Transverse colon (tissue), 4 donors: ENCODE data around the gene PACS1. TPM values are rescaled to one million over a fixed set of nuclear protein-coding genes. Genes with fewer than 3 reads are reported as not detected.
A peak's percentile ranks its signal among the peaks of the same experiment; 100 is the strongest.

ENCODE experiments used
- DNase-seq: peaks from one replicate; pipeline ENCODE4 v3.0.0-alpha.2; 2019
- H3K27ac ChIP-seq, 4 donors: fragments of 200-600 bp; sonication (generic); 2 replicates each; pipeline ENCODE4 v1.5.1; 2016 to 2018; ENCODE audit warnings: inconsistent platforms in 4 of 4
- H3K27me3 ChIP-seq: fragments of 200-600 bp; sonication (generic); 2 replicates; pipeline ENCODE4 v1.5.1; 2017; ENCODE audit warnings: inconsistent platforms
- H3K36me3 ChIP-seq, 4 donors: fragments of 200-600 bp; sonication (generic); 2 replicates each; pipeline ENCODE4 v1.5.1; 2017 to 2019; ENCODE audit warnings: inconsistent platforms in 4 of 4
- H3K4me1 ChIP-seq, 4 donors: fragments of 200-600 bp; sonication (generic); 2 replicates each; pipeline ENCODE4 v1.5.1; 2017 to 2020; ENCODE audit warnings: inconsistent platforms in 4 of 4
- H3K4me3 ChIP-seq, 4 donors: fragments of 200-600 bp; sonication (generic); 1 replicate in 1 of 4; 2 replicates in 3 of 4; pipeline versions ENCODE4 v1.5.1 to v1.6.1; 2017 to 2019; ENCODE audit warnings: inconsistent platforms in 4 of 4
- H3K9me3 ChIP-seq, 2 donors: fragments of 200-600 bp; sonication (generic); 2 replicates each; pipeline ENCODE4 v1.5.1; 2017 to 2019; ENCODE audit warnings: inconsistent platforms in 2 of 2
- CTCF ChIP-seq, 5 experiments: fragments of 200-600 bp in 3 of 5; fragments of 450-650 bp in 2 of 5; sonication (generic) in 3 of 5; IDR thresholded peaks; 1 replicate in 2 of 5; 2 replicates in 3 of 5; pipeline ENCODE4 v1.5.1; 2016 to 2017; ENCODE audit warnings: antibody characterized with exemption in 5 of 5, inconsistent platforms in 3 of 5, mild to moderate bottlenecking in 2 of 5, moderate library complexity in 1 of 5
- EP300 ChIP-seq: sonication (generic); formaldehyde crosslinking; IDR thresholded peaks from one replicate; pipeline ENCODE4 v1.6.1; 2017; ENCODE audit warnings: antibody characterized with exemption, low read depth
- POLR2A ChIP-seq: fragments of 450-650 bp; IDR thresholded peaks from one replicate; pipeline ENCODE4 v1.6.1; 2016; ENCODE audit warnings: antibody characterized with exemption, mild to moderate bottlenecking, moderate library complexity
- POLR2AphosphoS5 ChIP-seq, 3 donors: sonication (generic); formaldehyde crosslinking; IDR thresholded peaks; one replicate each; pipeline ENCODE4 v1.6.1; 2016; ENCODE audit warnings: antibody characterized with exemption in 3 of 3
- WGBS, 2 donors: methylation state at CpG; one replicate each; pipeline ENCODE4 v1.1.5; 2018; ENCODE audit warnings: low coverage in 1 of 2; 5-methylcytosine and 5-hydroxymethylcytosine counted together
- in situ Hi-C, 4 donors: fragments of 200-750 bp; cut with MboI; loops; one replicate each; pipeline versions ENCODE4 v1.15.0 to v1.15.1; 2017; ENCODE audit warnings: low sequenced_read_pairs in 3 of 4, low pct_ligation_motif_present in 1 of 4, low pct_unique_long_range_greater_than_20kb in 1 of 4
- intact Hi-C: fragments of 100-400 bp; cut with DNase I; formaldehyde crosslinking; loops from one replicate; pipeline ENCODE4 v1.15.1; 2023; ENCODE audit warnings: low total_unique reads
- total RNA-seq, 4 donors: library from RNA; depleted of rRNA; stranded (reverse); fragments of >200 nt; gene quantifications; one replicate each; pipeline ENCODE4 v1.1.0, GENCODE V29; 2016

PACS1 gene
- total RNA-seq, 4 donors from 2014 or later = 9.8 to 52.0 (median 27.2) TPM

GRCh38 chr11:66115638-66116301 is 45.7 kb downstream of the PACS1 start:
- H3K27me3 ChIP-seq = no peaks in the 10 kb centered on the region
- peaks cover 14 to 45% (median 24%) of the 10 kb centered on the region in 4 donors for H3K4me1 ChIP-seq
- no peaks in the 10 kb centered on the region for H3K9me3 ChIP-seq
- no peak for DNase-seq
- TF ChIP-seq POLR2A (no peak), CTCF (IDR thresholded peaks at IDR 0.05) (no peak), EP300 (no peak), POLR2AphosphoS5 (IDR thresholded peaks at IDR 0.05) (no peak)
- intact Hi-C loops = no loop called here
- 50 to 70% methylated on average over 6 to 8 of the region's 8 CpGs for WGBS, 2 donors
- no peak overlapping the region for H3K4me3 ChIP-seq
- H3K27ac ChIP-seq = peak overlapping the region in 3 of 4 donors; percentile 1 to 53 (median 36)
- in situ Hi-C loops = no loop called here
- H3K36me3 ChIP-seq = no peaks in the 10 kb centered on the region

GRCh38 chr11:66116576-66117361 is 46.7 kb downstream of the PACS1 start:
- 62 to 79% methylated on average over 3 to 7 of the region's 7 CpGs for WGBS, 2 donors
- Histone ChIP-seq H3K4me1 (peaks cover 14 to 42% (median 22%) of the 10 kb centered on the region in 4 donors), H3K27me3 (no peaks in the 10 kb centered on the region), H3K27ac (peak overlapping the region in 2 of 4 donors; percentile 1 to 53), H3K9me3 (no peaks in the 10 kb centered on the region), H3K4me3 (no peak overlapping the region), H3K36me3 (no peaks in the 10 kb centered on the region)
- in situ Hi-C loops = no loop called here
- intact Hi-C loops = no loop called here
- TF ChIP-seq POLR2A = no peak
- TF ChIP-seq POLR2AphosphoS5 (IDR thresholded peaks at IDR 0.05) = no peak
- TF ChIP-seq CTCF (IDR thresholded peaks at IDR 0.05) = no peak
- TF ChIP-seq EP300 = no peak
- DNase-seq = no peak

- TF ChIP-seq POLR2AphosphoS5 (IDR thresholded peaks at IDR 0.05) (no peak), EP300 (no peak), POLR2A (no peak), CTCF (IDR thresholded peaks at IDR 0.05) (no peak)
- intact Hi-C loops = no loop called here
- in situ Hi-C loops = no loop called here
- Histone ChIP-seq H3K4me3 (no peak overlapping the region), H3K27me3 (no peaks in the 10 kb centered on the region), H3K9me3 (no peaks in the 10 kb centered on the region), H3K4me1 (peaks cover 0 to 21% (median 4%) of the 10 kb centered on the region in 4 donors), H3K27ac (peak overlapping the region in 1 of 4 donors; percentile 28), H3K36me3 (no peaks in the 10 kb centered on the region)
- WGBS, 2 donors = 62 to 90% methylated on average over 3 of the region's 3 CpGs
- DNase-seq = no peak
Observed at GRCh38 chr11:66118847-66119246, 48.8 kb downstream of the PACS1 start.

- intact Hi-C loops = no loop called here
- WGBS, 2 donors = 56% methylated on average over 5 of the region's 5 CpGs; no CpG with 5 or more reads in 1 of the 2 donors
- Histone ChIP-seq H3K27ac (peak overlapping the region in 1 of 4 donors; percentile 28), H3K9me3 (no peaks in the 10 kb centered on the region), H3K27me3 (no peaks in the 10 kb centered on the region), H3K4me3 (no peak overlapping the region), H3K36me3 (no peaks in the 10 kb centered on the region), H3K4me1 (peaks cover 0 to 15% (median 6%) of the 10 kb centered on the region in 4 donors)
- in situ Hi-C loops = no loop called here
- TF ChIP-seq POLR2AphosphoS5 (IDR thresholded peaks at IDR 0.05) (no peak), CTCF (IDR thresholded peaks at IDR 0.05) (no peak), EP300 (no peak), POLR2A (no peak)
- DNase-seq = no peak
Observed at GRCh38 chr11:66119348-66120133, 49.5 kb downstream of the PACS1 start.
